ENCODE measurements around the gene GPC6. TPM values are rescaled to one million over a fixed set of nuclear protein-coding genes. Genes with fewer than 3 reads are reported as not detected.

Gene GPC6
- total RNA-seq, 1 donor from 2014 or later = 63.0 TPM

DNA sequence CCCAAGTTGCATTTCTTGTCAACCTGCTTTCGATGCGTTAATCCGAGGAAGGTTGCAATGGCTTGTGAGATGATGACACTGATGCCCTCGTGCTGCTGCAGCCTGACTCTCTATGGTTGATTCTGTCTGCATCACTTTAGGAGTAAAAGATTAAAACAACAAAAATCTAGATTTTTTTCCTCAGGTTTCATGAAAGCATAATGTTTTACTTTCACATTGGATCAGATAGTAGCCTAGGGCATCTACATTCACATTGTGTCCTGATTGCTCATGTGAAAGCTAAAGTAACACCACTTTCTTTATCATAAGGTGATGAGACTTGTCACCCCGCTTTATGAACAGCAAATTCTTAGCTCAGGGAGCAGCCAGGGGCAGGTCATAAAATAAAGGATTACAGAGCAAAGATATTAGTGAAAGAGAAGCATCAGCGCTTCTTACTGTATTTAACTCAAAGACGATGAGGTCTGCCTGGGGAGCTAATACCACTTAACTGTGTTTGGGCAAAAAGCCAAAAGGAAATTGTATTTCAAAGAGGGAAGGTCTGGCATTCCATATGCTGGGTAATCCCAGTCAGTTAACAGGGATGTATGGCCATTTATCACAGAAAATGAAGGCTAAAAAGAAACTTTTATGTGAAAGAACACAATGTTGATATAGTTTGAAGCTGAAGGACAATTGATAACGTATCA, 270.5 kb downstream of the GPC6 start:
- Mint-ChIP-seq H3K36me3 (ENCODE audit: low read depth, unreplicated experiment) (peaks cover 4% of the 10 kb centered on the region), H3K27me3 (ENCODE audit: low read depth, unreplicated experiment) (no peaks in the 10 kb centered on the region), H3K4me3 (ENCODE audit: unreplicated experiment) (no peak overlapping the region), H3K27ac (ENCODE audit: unreplicated experiment) (no peak overlapping the region), H3K4me1 (ENCODE audit: low read depth, unreplicated experiment) (peaks cover 14% of the 10 kb centered on the region), H3K9me3 (ENCODE audit: unreplicated experiment) (no peaks in the 10 kb centered on the region)
- Histone ChIP-seq H3K36me3 (ENCODE audit: insufficient read depth, low read length) (no peaks in the 10 kb centered on the region), H3K4me2 (ENCODE audit: low read length) (no peak overlapping the region), H4K20me1 (ENCODE audit: insufficient read depth, low read length) (peaks cover 22% of the 10 kb centered on the region), H3K4me1 (ENCODE audit: insufficient read depth, low read length) (no peaks in the 10 kb centered on the region), H3K4me3 (ENCODE audit: insufficient read depth, low read depth, low read length) (no peak overlapping the region), H3K9ac (ENCODE audit: low read length) (no peak overlapping the region), H3K9me3 (ENCODE audit: insufficient read depth, low read depth, low read length) (no peaks in the 10 kb centered on the region), H3K27ac (ENCODE audit: low read depth, low read length) (no peak overlapping the region), H2AFZ (ENCODE audit: low read depth, low read length) (no peak overlapping the region), H3K27me3 (ENCODE audit: insufficient read depth, low read length) (no peaks in the 10 kb centered on the region), H3K79me2 (ENCODE audit: insufficient read depth, low read length) (no peaks in the 10 kb centered on the region)
- DNase-seq (ENCODE audit: low read depth) (no peak), FAIRE-seq (no peak)
- TF ChIP-seq, protein P1, sequence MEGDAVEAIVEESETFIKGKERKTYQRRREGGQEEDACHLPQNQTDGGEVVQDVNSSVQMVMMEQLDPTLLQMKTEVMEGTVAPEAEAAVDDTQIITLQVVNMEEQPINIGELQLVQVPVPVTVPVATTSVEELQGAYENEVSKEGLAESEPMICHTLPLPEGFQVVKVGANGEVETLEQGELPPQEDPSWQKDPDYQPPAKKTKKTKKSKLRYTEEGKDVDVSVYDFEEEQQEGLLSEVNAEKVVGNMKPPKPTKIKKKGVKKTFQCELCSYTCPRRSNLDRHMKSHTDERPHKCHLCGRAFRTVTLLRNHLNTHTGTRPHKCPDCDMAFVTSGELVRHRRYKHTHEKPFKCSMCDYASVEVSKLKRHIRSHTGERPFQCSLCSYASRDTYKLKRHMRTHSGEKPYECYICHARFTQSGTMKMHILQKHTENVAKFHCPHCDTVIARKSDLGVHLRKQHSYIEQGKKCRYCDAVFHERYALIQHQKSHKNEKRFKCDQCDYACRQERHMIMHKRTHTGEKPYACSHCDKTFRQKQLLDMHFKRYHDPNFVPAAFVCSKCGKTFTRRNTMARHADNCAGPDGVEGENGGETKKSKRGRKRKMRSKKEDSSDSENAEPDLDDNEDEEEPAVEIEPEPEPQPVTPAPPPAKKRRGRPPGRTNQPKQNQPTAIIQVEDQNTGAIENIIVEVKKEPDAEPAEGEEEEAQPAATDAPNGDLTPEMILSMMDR (IDR thresholded peaks at IDR 0.05; ENCODE audit: insufficient read depth, low read depth, low read length) = no peak
- TF ChIP-seq EZH2 (IDR thresholded peaks at IDR 0.05; ENCODE audit: insufficient read depth, low read length) = no peak

DNA sequence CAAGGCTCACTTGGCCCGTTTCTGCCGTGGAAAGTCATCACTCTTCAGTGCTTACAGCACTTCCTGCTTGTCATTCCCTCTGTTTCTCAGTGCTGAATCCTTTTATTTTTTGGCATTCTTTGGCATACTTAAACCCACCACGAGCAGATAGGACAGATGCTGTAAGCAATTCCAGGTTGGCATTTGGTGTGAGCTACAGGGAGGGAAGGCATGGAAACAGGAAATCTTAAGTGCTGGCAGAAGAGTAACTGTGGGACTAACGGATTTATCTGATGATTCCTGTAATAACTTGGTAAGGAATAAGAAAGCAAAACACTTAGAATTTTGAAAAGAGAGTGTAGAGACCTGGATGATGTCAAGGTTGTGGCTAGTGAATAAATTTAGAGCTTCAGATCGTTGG, 273.4 kb downstream of the GPC6 start:
- peaks cover 29% of the 10 kb centered on the region for H4K20me1 ChIP-seq (ENCODE audit: insufficient read depth, low read length)
- H3K36me3 ChIP-seq (ENCODE audit: insufficient read depth, low read length) = no peaks in the 10 kb centered on the region
- FAIRE-seq (no peak), DNase-seq (ENCODE audit: low read depth) (peak; percentile 19)
- H3K27ac ChIP-seq (ENCODE audit: low read depth, low read length) = no peak overlapping the region
- H3K4me2 ChIP-seq (ENCODE audit: low read length) = no peak overlapping the region
- Mint-ChIP-seq H3K27ac (ENCODE audit: unreplicated experiment) (no peak overlapping the region), H3K9me3 (ENCODE audit: unreplicated experiment) (no peaks in the 10 kb centered on the region), H3K4me1 (ENCODE audit: low read depth, unreplicated experiment) (peaks cover 16% of the 10 kb centered on the region), H3K27me3 (ENCODE audit: low read depth, unreplicated experiment) (no peaks in the 10 kb centered on the region), H3K4me3 (ENCODE audit: unreplicated experiment) (no peak overlapping the region), H3K36me3 (ENCODE audit: low read depth, unreplicated experiment) (peaks cover 3% of the 10 kb centered on the region)
- TF ChIP-seq EZH2 (IDR thresholded peaks at IDR 0.05; ENCODE audit: insufficient read depth, low read length) = no peak
- TF ChIP-seq, protein P1 (IDR thresholded peaks at IDR 0.05; ENCODE audit: insufficient read depth, low read depth, low read length) = no peak
- peak overlapping the region; percentile 46 for H2AFZ ChIP-seq (ENCODE audit: low read depth, low read length)
- no peaks in the 10 kb centered on the region for H3K4me1 ChIP-seq (ENCODE audit: insufficient read depth, low read length)
- H3K79me2 ChIP-seq (ENCODE audit: insufficient read depth, low read length) = no peaks in the 10 kb centered on the region
- no peak overlapping the region for H3K9ac ChIP-seq (ENCODE audit: low read length)
- no peak overlapping the region for H3K4me3 ChIP-seq (ENCODE audit: insufficient read depth, low read depth, low read length)
- H3K27me3 ChIP-seq (ENCODE audit: insufficient read depth, low read length) = no peaks in the 10 kb centered on the region
- H3K9me3 ChIP-seq (ENCODE audit: insufficient read depth, low read depth, low read length) = no peaks in the 10 kb centered on the region

DNA sequence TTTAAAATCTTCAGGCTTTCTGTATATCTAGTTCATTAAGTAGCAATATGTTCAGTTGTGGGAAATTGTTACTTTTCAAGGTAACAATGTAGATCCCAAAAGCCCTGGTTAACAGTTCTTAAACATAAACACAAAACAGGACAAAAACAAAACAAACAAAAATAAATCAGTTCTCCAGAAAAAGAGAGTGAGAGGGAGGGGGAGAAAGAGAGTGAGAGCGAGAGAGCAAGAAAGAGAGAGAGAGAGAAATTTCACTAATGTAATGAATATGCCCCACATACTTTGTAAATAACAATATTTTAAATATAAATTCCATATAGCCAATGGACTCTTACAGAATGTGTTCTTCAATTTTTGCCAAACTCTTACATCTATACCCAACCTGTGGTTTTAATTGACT, 275.5 kb downstream of the GPC6 start:
- FAIRE-seq = no peak
- no peak for DNase-seq (ENCODE audit: low read depth)
- no peak overlapping the region for H3K4me3 ChIP-seq (ENCODE audit: insufficient read depth, low read depth, low read length)
- Mint-ChIP-seq H3K27ac (ENCODE audit: unreplicated experiment) (no peak overlapping the region), H3K27me3 (ENCODE audit: low read depth, unreplicated experiment) (no peaks in the 10 kb centered on the region), H3K4me1 (ENCODE audit: low read depth, unreplicated experiment) (peaks cover 27% of the 10 kb centered on the region), H3K9me3 (ENCODE audit: unreplicated experiment) (no peaks in the 10 kb centered on the region), H3K36me3 (ENCODE audit: low read depth, unreplicated experiment) (peaks cover 3% of the 10 kb centered on the region), H3K4me3 (ENCODE audit: unreplicated experiment) (no peak overlapping the region)
- no peaks in the 10 kb centered on the region for H3K4me1 ChIP-seq (ENCODE audit: insufficient read depth, low read length)
- H4K20me1 ChIP-seq (ENCODE audit: insufficient read depth, low read length) = peaks cover 42% of the 10 kb centered on the region
- no peak overlapping the region for H3K27ac ChIP-seq (ENCODE audit: low read depth, low read length)
- H3K79me2 ChIP-seq (ENCODE audit: insufficient read depth, low read length) = no peaks in the 10 kb centered on the region
- no peak overlapping the region for H2AFZ ChIP-seq (ENCODE audit: low read depth, low read length)
- H3K4me2 ChIP-seq (ENCODE audit: low read length) = no peak overlapping the region
- no peaks in the 10 kb centered on the region for H3K27me3 ChIP-seq (ENCODE audit: insufficient read depth, low read length)
- TF ChIP-seq, protein P1 (IDR thresholded peaks at IDR 0.05; ENCODE audit: insufficient read depth, low read depth, low read length) = no peak
- TF ChIP-seq EZH2 (IDR thresholded peaks at IDR 0.05; ENCODE audit: insufficient read depth, low read length) = no peak
- no peaks in the 10 kb centered on the region for H3K36me3 ChIP-seq (ENCODE audit: insufficient read depth, low read length)
- H3K9ac ChIP-seq (ENCODE audit: low read length) = no peak overlapping the region
- no peaks in the 10 kb centered on the region for H3K9me3 ChIP-seq (ENCODE audit: insufficient read depth, low read depth, low read length)

All from astrocyte (in vitro differentiated cells and primary cell).